Endothelial cell of umbilical vein (primary cell): ENCODE measurements around the gene CLDN14.

Source experiments
- EZH2 ChIP-seq: IDR thresholded peaks from 2 replicates; pipeline ENCODE4 v1.6.1; 2012; ENCODE audit warnings: borderline replicate concordance, low read depth, mild to moderate bottlenecking, moderate library complexity, low read length, inconsistent platforms; ENCODE audit not compliant: severe bottlenecking
- POLR2A ChIP-seq: IDR thresholded peaks from 2 replicates; pipeline ENCODE4 v1.6.1; 2012; ENCODE audit warnings: low read depth, mild to moderate bottlenecking, control low read depth, low read length
- TF ChIP-seq, protein P1 (sequence below), 2 donors: IDR thresholded peaks; 1 replicate in 1 of 2; 2 replicates in 1 of 2; pipeline ENCODE4 v1.5.1; 2011; ENCODE audit warnings: low read length in 2 of 2, mild to moderate bottlenecking in 2 of 2, moderate library complexity in 2 of 2, control low read depth in 1 of 2, inconsistent platforms in 1 of 2, low read depth in 1 of 2; ENCODE audit not compliant: insufficient read depth in 1 of 2; ENCODE audit errors: extremely low read depth in 1 of 2
- TF ChIP-seq, protein P2 (sequence below): IDR thresholded peaks from 2 replicates; pipeline ENCODE4 v1.6.1; 2011; ENCODE audit not compliant: insufficient read depth, insufficient read length

DNA sequence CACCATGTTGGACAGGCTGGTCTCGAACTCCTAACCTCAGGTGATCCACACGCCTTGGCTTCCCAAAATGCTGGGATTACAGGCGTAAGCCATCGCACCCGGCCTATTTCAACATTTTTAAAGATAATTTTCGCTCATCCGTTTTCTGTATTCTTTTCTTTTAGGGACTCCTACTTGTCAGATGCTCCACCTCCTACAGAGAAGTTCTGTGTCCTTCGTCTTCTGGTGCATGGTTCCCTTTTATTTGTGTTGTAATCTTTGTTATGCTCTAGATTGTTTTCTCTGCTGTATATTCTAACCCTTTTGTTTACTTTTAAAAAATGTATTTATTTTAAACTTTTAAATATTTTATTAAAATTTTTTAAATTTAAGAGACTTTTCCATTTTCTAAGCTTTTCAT, 28.4 kb downstream of the CLDN14 start:
- TF ChIP-seq, protein P1, sequence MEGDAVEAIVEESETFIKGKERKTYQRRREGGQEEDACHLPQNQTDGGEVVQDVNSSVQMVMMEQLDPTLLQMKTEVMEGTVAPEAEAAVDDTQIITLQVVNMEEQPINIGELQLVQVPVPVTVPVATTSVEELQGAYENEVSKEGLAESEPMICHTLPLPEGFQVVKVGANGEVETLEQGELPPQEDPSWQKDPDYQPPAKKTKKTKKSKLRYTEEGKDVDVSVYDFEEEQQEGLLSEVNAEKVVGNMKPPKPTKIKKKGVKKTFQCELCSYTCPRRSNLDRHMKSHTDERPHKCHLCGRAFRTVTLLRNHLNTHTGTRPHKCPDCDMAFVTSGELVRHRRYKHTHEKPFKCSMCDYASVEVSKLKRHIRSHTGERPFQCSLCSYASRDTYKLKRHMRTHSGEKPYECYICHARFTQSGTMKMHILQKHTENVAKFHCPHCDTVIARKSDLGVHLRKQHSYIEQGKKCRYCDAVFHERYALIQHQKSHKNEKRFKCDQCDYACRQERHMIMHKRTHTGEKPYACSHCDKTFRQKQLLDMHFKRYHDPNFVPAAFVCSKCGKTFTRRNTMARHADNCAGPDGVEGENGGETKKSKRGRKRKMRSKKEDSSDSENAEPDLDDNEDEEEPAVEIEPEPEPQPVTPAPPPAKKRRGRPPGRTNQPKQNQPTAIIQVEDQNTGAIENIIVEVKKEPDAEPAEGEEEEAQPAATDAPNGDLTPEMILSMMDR (IDR thresholded peaks at IDR 0.05; ENCODE audit: extremely low read depth in 1 of 2, insufficient read depth in 1 of 2, low read depth in 1 of 2, low read length in 2 of 2), result no peak
- TF ChIP-seq EZH2, result no peak
- TF ChIP-seq POLR2A, result no peak
- TF ChIP-seq, protein P2, sequence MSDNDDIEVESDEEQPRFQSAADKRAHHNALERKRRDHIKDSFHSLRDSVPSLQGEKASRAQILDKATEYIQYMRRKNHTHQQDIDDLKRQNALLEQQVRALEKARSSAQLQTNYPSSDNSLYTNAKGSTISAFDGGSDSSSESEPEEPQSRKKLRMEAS, result no peak
